K562 (cell line): ENCODE data around the gene SRPK3. TPM values are rescaled to one million over a fixed set of nuclear protein-coding genes. Genes with fewer than 3 reads are reported as not detected.
A peak's percentile ranks its signal among the peaks of the same experiment; 100 is the strongest.

Source experiments
- ATF1 ChIP-seq, 2 experiments: fragments of 450-650 bp in 1 of 2; IDR thresholded peaks; 2 replicates each; pipeline ENCODE4 v1.6.1; 2016; ENCODE audit warnings: missing compliant biosample characterization in 1 of 2, missing genetic modification characterization in 1 of 2
- BCOR ChIP-seq: fragments of 450-650 bp; IDR thresholded peaks from 2 replicates; pipeline ENCODE4 v1.6.1; 2016
- CBX1 ChIP-seq: sonication (generic); IDR thresholded peaks from 2 replicates; pipeline ENCODE4 v1.6.1; 2016; ENCODE audit warnings: antibody characterized with exemption, low read depth, mild to moderate bottlenecking
- E2F3 ChIP-seq: fragments of 250-450 bp; sonication (Bioruptor Pico); IDR thresholded peaks from 2 replicates; pipeline ENCODE4 v1.4.0; 2020; ENCODE audit warnings: mild to moderate bottlenecking
- EP300 ChIP-seq: IDR thresholded peaks from 2 replicates; pipeline ENCODE4 v1.6.1; 2012; ENCODE audit warnings: low read length, improper control_type of control experiment
- GTF2F1 ChIP-seq: IDR thresholded peaks from 2 replicates; pipeline ENCODE4 v1.6.1; 2011; ENCODE audit warnings: low read depth, low read length, improper control_type of control experiment
- JUND ChIP-seq, 2 experiments: IDR thresholded peaks; 2 replicates in 1 of 2; 3 replicates in 1 of 2; pipeline ENCODE4 v1.6.1; 2011; ENCODE audit warnings: borderline replicate concordance in 2 of 2, low read depth in 2 of 2, low read length in 2 of 2, improper control_type of control experiment in 1 of 2, missing biosample characterization in 1 of 2, missing genetic modification characterization in 1 of 2, missing genetic modification reagents in 1 of 2
- KLF1 ChIP-seq: fragments of 450-650 bp; IDR thresholded peaks from 2 replicates; pipeline ENCODE4 v1.6.1; 2016; ENCODE audit warnings: missing genetic modification characterization, missing compliant biosample characterization
- MYBL2 ChIP-seq, 2 experiments: fragments of 450-650 bp in 1 of 2; sonication (generic) in 1 of 2; formaldehyde crosslinking in 1 of 2; IDR thresholded peaks; 2 replicates each; pipeline versions ENCODE4 v1.6.1 to v1.8.1; 2017 to 2022; ENCODE audit warnings: borderline replicate concordance in 1 of 2, inconsistent platforms in 1 of 2, low read depth in 1 of 2, mild to moderate bottlenecking in 1 of 2, missing genetic modification reagents in 1 of 2, moderate library complexity in 1 of 2
- REST ChIP-seq, 2 experiments: fragments of 450-650 bp; formaldehyde crosslinking in 1 of 2; IDR thresholded peaks; 2 replicates each; pipeline versions ENCODE4 v1.4.0 to v1.6.1; 2014 to 2020; ENCODE audit warnings: mild to moderate bottlenecking in 2 of 2, borderline replicate concordance in 1 of 2, low read depth in 1 of 2
- SRSF1 ChIP-seq: fragments of 200-400 bp; formaldehyde crosslinking; IDR thresholded peaks from 2 replicates; pipeline ENCODE4 v1.6.1; 2017; ENCODE audit warnings: mild to moderate bottlenecking, low read depth, low read length, moderate library complexity
- THRA ChIP-seq: fragments of 450-650 bp; IDR thresholded peaks from 2 replicates; pipeline ENCODE4 v1.6.1; 2017; ENCODE audit warnings: mild to moderate bottlenecking, moderate library complexity
- ZNF224 ChIP-seq: sonication (generic); formaldehyde crosslinking; IDR thresholded peaks from 2 replicates; pipeline ENCODE4 v1.8.0; 2022; ENCODE audit warnings: mild to moderate bottlenecking, missing genetic modification reagents
- ZNF561 ChIP-seq: fragments of 450-650 bp; formaldehyde crosslinking; conservative IDR thresholded peaks from 2 replicates; pipeline ENCODE4 v1.4.0; 2020; ENCODE audit warnings: mild to moderate bottlenecking, moderate library complexity
- ZNF766 ChIP-seq: fragments of 200-800 bp; sonication (Bioruptor generic); conservative IDR thresholded peaks from 2 replicates; pipeline ENCODE4 v1.6.1; 2016; ENCODE audit warnings: missing genetic modification characterization, missing compliant biosample characterization
- polyA plus RNA-seq, 8 experiments: library from polyadenylated mRNA; depleted of rRNA in 4 of 8; stranded (reverse) in 5 of 8; unstranded in 3 of 8; fragments of >200 nt; fragmentation: Nextera tagmentation in 2 of 8; fragmentation: Illumina TruSeq in 1 of 8; extraction: Ambion mirVana in 2 of 8; extraction: Trizol in 1 of 8; gene quantifications; 2 replicates each; pipeline versions ENCODE4 v1.2.1 to v1.2.3, GENCODE V29; 2011 to 2014; ENCODE audit warnings: inconsistent platforms in 1 of 8, missing spikeins in 1 of 8
- total RNA-seq, 7 experiments: library from RNA; depleted of rRNA in 6 of 7; stranded (reverse); fragments of >200 nt in 6 of 7; fragmentation: Illumina TruSeq in 2 of 7; extraction: Trizol in 2 of 7; gene quantifications; 2 replicates each; pipeline versions ENCODE4 v1.2.1 to v1.2.3, GENCODE V29; 2011 to 2021; ENCODE audit warnings: low replicate concordance in 1 of 7

The SRPK3 gene
- total and polyA plus RNA-seq, 9 of the 15 experiments (the other 6 are each of a cell fraction or from before 2014, with no cell fraction given), result 0.01 to 0.09 (median 0.04) TPM; not detected in 2

GRCh38 chrX:153791104-153791852 lies 10.4 kb downstream of the SRPK3 start (continued):
- TF ChIP-seq SRSF1, result no peak
- 0 out of 2 replicates have a peak, but pooled peaks have one; percentile 11 for TF ChIP-seq JUND (IDR thresholded peaks at IDR 0.05; ENCODE audit: borderline replicate concordance, low read depth, low read length)
- TF ChIP-seq JUND (tag; IDR thresholded peaks at IDR 0.05; ENCODE audit: borderline replicate concordance, low read depth, low read length), result no peak
- no peak for TF ChIP-seq BCOR
- TF ChIP-seq E2F3 (CRISPR knock-in tag), result no peak
- TF ChIP-seq ZNF561 (CRISPR knock-in tag), result no peak
- TF ChIP-seq ATF1 (CRISPR knock-in tag; IDR thresholded peaks at IDR 0.05), result no peak
- 0 out of 2 replicates have a peak, but pooled peaks have one; percentile 10 for TF ChIP-seq ATF1 (tag; IDR thresholded peaks at IDR 0.05)
- no peak for TF ChIP-seq MYBL2 (IDR thresholded peaks at IDR 0.05; ENCODE audit: low read depth)
- TF ChIP-seq MYBL2 (CRISPR knock-in tag; IDR thresholded peaks at IDR 0.05; ENCODE audit: borderline replicate concordance), result no peak
- no peak for TF ChIP-seq THRA
- no peak for TF ChIP-seq REST (IDR thresholded peaks at IDR 0.05; ENCODE audit: borderline replicate concordance)
- TF ChIP-seq REST (CRISPR knock-in tag; IDR thresholded peaks at IDR 0.05; ENCODE audit: low read depth), result no peak
- TF ChIP-seq CBX1, result no peak
- TF ChIP-seq ZNF224 (CRISPR knock-in tag), result no peak
- no peak for TF ChIP-seq KLF1
- TF ChIP-seq ZNF766 (CRISPR knock-in tag), result 0 out of 2 replicates have a peak, but pooled peaks have one; percentile 32
- peak; percentile 22; the same call in 1 of the 2 replicates for TF ChIP-seq EP300
- TF ChIP-seq GTF2F1, result no peak
